Stimulated activated CD8-positive, alpha-beta memory T cell treated with anti-CD3 and anti-CD28 coated beads, Interleukin-15, amount 100 ng/mL, for 24 hours (primary cell): Measurements from ENCODE around the gene ZG16.

Source experiments
- DNase-seq: peaks from one replicate; pipeline ENCODE4 v3.0.0-alpha.2; 2020; ENCODE audit warnings: low read depth

Gene ZG16

DNA sequence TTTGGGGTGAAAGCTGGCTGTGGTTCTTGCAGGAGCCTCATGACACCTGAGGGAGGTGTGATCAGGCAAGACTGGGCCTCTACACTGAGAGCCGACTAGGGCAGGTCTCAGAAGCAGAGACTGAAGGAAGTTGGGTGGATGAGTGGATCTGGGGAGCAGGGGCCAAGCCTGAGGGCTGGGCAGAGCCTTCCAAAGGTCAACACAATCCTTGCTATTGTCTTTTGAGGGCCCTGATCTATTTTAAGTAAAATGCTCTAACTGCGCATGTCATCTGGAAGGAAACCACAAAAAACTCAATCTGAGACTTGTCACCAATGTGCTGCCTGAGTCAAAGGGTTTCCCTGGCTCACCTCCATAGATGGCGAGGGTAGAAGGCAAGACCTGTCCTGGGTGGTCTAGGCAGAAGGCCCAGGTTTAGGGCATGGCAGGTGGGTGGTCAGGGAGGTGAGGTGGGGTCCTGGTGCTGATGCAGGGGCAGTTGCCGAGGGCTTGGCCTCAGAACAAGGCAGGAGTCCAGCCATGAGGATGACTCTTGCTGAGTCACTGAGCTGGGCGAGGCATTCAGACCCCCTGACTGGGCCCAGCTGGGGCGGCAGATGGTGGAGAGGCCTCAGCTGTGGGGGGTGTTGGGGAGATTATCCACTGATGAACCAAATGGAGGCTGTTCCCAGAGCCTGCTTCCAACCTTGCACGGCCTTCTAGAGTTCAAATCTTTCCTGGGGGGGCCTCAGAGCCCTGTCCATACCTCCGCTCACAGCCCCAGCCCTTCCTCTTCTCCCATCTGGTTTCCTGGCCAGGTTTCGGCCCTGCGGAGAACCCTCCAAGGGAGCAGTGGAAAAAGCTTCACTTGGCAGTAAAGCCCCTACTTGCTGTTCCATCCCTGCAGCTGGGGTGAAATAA lies 47.3 kb downstream of the ZG16 start:
- no peak for DNase-seq

DNA sequence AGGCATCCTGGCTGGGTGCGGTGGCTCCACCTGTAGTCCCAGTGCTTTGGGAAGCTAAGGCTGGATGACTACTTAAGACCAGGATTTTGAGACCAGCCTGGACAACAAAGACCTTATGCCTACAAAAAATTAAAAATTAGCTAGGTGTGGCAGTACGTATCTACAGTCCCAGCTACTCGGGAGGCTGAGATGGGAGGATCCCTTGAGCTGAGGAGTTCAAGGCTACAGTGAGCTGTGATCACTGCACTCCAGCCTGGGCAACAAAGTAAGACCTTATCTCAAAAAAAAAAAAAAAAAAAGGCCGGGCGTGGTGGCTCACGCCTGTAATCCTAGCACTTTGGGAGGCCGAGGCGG lies 48.3 kb downstream of the ZG16 start:
- DNase-seq, result no peak

DNA sequence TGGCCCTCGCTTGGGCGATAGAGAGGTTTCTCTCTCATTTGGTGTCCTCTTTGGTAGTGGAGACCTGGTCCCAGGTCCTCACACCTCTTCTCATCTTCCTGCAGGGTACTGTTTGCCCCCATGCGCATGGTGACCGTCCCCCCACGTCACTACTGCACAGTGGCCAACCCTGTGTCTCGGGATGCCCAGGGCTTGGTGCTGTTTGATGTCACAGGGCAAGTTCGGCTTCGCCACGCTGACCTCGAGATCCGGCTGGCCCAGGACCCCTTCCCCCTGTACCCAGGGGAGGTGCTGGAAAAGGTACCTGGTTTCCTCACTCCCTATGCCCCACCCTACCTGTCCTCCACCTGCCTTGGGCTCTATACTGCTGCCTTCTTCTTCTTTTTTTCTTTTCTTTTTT lies 52.7 kb downstream of the ZG16 start:
- DNase-seq, result no peak

DNA sequence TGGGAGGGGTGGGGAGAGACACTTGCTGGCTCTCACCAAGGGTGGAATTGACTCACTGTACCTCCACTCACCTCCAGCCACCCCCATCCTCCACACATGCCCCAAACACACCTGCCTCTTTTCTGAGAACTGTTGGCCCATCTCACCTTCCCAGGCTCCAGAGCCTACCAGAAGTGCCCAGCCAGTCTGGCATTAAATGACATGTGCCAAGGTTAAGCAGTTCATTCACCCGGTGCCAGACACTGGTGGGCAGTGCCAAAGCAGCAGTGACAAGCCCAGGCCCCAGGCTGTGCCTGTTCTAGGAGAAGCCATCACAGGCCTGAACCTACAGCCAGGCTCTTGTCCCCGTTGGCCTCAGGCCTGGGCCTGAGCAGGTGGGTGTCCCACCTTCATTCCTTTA lies 53.4 kb downstream of the ZG16 start:
- no peak for DNase-seq
